Activated naive CD8-positive, alpha-beta T cell (primary cell): ENCODE data around the gene CCDC12.
"Not testable (repeated sequence)": the region's sequence is repeated elsewhere in the genome, so short reads cannot be mapped to it uniquely, and the experiment has no call there.

Experiments used
- H3K27ac Mint-ChIP-seq: one replicate; pipeline ENCODE4 v1.8.0; 2021; ENCODE audit warnings: mixed read lengths
- H3K27me3 Mint-ChIP-seq: one replicate; pipeline ENCODE4 v1.8.0; 2021; ENCODE audit warnings: mixed read lengths
- H3K36me3 Mint-ChIP-seq: one replicate; pipeline ENCODE4 v1.8.0; 2021; ENCODE audit warnings: mixed read lengths
- H3K4me1 Mint-ChIP-seq: one replicate; pipeline ENCODE4 v1.8.0; 2021; ENCODE audit warnings: low read depth, mixed read lengths
- H3K4me3 Mint-ChIP-seq: one replicate; pipeline ENCODE4 v1.8.0; 2021; ENCODE audit warnings: mild to moderate bottlenecking, mixed read lengths
- H3K9me3 Mint-ChIP-seq: one replicate; pipeline ENCODE4 v1.8.0; 2021; ENCODE audit warnings: low read depth, mixed read lengths

The CCDC12 gene

GRCh38 chr3:46916278-46916677 is 60.3 kb downstream of the CCDC12 start:
- H3K4me1 Mint-ChIP-seq = peaks cover 19% of the 10 kb centered on the region
- no peaks in the 10 kb centered on the region for H3K27me3 Mint-ChIP-seq
- H3K36me3 Mint-ChIP-seq = peaks cover 21% of the 10 kb centered on the region
- H3K4me3 Mint-ChIP-seq = no peak overlapping the region
- peak overlapping the region; percentile 59 for H3K27ac Mint-ChIP-seq
- no peaks in the 10 kb centered on the region for H3K9me3 Mint-ChIP-seq

- Mint-ChIP-seq H3K4me1 (peaks cover 19% of the 10 kb centered on the region), H3K36me3 (peaks cover 21% of the 10 kb centered on the region), H3K4me3 (no peak overlapping the region)
These were observed 61.2 kb downstream of the CCDC12 start for GRCh38 chr3:46915297-46915822.

DNA sequence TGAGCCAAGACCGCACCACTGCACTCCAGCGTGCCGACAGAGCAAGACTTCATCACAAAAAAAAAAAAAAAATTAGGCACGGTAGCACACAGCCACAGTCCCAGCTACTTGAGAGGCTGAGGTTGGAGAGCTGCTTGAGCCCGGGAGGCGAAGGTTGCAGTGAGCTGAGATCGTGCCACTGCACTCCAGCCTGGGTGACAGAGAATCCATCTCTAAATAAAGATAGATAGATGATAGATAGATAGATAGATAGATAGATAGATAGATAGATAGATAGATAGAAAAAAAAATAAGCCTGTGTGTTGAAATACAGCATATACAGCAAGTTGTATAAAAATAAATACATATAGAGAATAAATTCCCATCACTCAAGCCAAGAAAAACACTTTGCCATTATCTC is 61.7 kb downstream of the CCDC12 start:
- Mint-ChIP-seq H3K36me3 (peaks cover 21% of the 10 kb centered on the region), H3K4me3 (no peak overlapping the region), H3K4me1 (peaks cover 19% of the 10 kb centered on the region), H3K9me3 (no peaks in the 10 kb centered on the region), H3K27me3 (no peaks in the 10 kb centered on the region), H3K27ac (peak overlapping the region; percentile 48)

More at GRCh38 chr3:46915297-46915822, 61.2 kb downstream of the CCDC12 start:
- Mint-ChIP-seq H3K27ac (peak overlapping the region; percentile 48), H3K9me3 (no peaks in the 10 kb centered on the region), H3K27me3 (no peaks in the 10 kb centered on the region)

DNA sequence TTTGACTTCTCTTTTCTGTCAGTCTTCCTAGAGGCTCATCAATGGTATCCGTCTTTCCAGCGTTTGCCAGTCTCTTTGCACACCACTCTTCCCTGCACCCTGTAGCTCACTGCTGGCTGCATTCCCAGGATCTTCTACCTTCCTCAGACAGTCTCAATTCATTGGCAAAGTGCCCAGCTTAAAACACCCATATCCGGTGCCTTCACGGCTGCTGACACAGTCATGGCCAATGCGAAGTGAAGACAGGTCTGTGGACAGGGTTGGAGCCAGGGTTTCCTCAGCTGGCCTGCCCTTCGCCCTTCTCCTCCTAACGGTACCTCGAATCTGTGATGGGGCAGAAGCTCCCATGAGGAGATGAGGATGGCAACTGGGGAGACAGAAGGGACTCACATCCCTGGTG is 62.9 kb downstream of the CCDC12 start:
- Mint-ChIP-seq H3K4me1 (peaks cover 24% of the 10 kb centered on the region), H3K4me3 (no peak overlapping the region), H3K9me3 (no peaks in the 10 kb centered on the region), H3K36me3 (peaks cover 18% of the 10 kb centered on the region), H3K27ac (no peak overlapping the region), H3K27me3 (no peaks in the 10 kb centered on the region)

- Mint-ChIP-seq H3K4me3 (no peak overlapping the region), H3K36me3 (peaks cover 12% of the 10 kb centered on the region), H3K9me3 (no peaks in the 10 kb centered on the region), H3K27ac (no peak overlapping the region), H3K4me1 (peaks cover 24% of the 10 kb centered on the region), H3K27me3 (no peaks in the 10 kb centered on the region)
These were observed 63.6 kb downstream of the CCDC12 start for GRCh38 chr3:46912986-46913385.

GRCh38 chr3:46910914-46911313 is 65.6 kb downstream of the CCDC12 start:
- H3K4me3 Mint-ChIP-seq, H3K27me3 Mint-ChIP-seq, H3K27ac Mint-ChIP-seq, H3K9me3 Mint-ChIP-seq, H3K36me3 Mint-ChIP-seq: not testable (repeated sequence)
- peaks cover 22% of the 10 kb centered on the region for H3K4me1 Mint-ChIP-seq

DNA sequence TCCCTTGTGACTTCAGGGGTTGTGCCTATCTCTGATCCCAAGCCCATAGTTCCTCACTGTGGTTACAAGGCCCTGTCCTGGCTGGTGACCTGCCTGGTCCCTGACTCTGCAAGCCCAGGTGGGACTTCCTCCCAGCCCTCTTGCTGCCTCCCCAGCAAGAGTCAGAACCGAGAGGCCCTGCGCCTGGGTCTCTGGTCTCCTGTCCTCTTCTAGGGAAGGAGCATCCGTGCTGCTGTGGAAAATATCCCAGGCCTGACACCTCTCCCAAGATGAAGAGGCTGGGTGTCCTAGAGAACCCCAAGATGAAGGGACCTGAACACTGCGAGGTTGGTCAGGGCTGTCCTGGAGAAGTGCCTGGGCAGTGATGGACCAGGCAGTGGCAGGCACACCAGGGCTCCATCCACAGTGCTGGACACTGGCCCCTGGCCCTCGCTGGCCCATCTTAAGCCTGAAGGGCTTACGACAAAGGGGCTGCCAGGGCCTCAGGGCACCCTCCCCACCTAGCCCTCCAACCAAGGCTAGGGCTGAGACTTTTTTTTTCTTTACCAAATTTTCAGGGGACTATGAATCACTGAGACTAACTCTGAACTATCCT is 66.3 kb downstream of the CCDC12 start:
- no peaks in the 10 kb centered on the region for H3K27me3 Mint-ChIP-seq
- H3K9me3 Mint-ChIP-seq = no peaks in the 10 kb centered on the region
- H3K27ac Mint-ChIP-seq = no peak overlapping the region
- H3K4me1 Mint-ChIP-seq = peaks cover 18% of the 10 kb centered on the region
- no peak overlapping the region for H3K4me3 Mint-ChIP-seq
- H3K36me3 Mint-ChIP-seq = no peaks in the 10 kb centered on the region

- Mint-ChIP-seq H3K9me3 (no peaks in the 10 kb centered on the region), H3K4me1 (peaks cover 16% of the 10 kb centered on the region), H3K4me3 (no peak overlapping the region), H3K36me3 (no peaks in the 10 kb centered on the region), H3K27me3 (no peaks in the 10 kb centered on the region), H3K27ac (no peak overlapping the region)
These were observed 66.9 kb downstream of the CCDC12 start for GRCh38 chr3:46909535-46910161.

DNA sequence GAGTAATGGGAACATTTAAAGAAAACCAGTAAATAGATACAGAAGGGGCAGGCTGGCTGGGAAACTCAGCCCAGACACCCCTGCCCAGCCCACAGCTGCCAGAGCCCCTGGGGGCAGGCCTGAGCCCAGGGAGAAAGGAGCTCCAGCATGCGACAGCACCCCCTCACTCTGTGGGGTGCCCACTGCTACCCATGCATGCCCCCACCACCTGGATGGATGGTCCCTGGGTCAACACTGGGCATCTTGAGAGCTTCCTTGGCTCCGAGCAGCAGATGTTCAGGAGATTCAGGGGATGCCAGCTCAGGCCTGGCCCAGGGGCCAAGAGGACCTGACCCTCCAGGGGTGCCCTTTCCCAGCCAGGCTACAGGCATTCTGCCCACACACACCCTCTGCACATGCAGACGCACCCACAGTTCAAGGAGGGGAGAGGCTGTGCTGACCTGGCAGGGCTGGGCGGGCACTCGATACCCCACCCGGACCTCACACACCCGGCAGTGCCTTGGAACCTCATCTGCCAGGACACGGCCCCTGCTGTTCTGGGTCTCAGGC is 67.5 kb downstream of the CCDC12 start:
- Mint-ChIP-seq H3K27me3 (no peaks in the 10 kb centered on the region), H3K27ac (no peak overlapping the region), H3K4me1 (peaks cover 12% of the 10 kb centered on the region), H3K36me3 (no peaks in the 10 kb centered on the region), H3K4me3 (no peak overlapping the region), H3K9me3 (no peaks in the 10 kb centered on the region)

GRCh38 chr3:46908294-46908985 is 68.1 kb downstream of the CCDC12 start:
- H3K27me3 Mint-ChIP-seq = no peaks in the 10 kb centered on the region
- peaks cover 6% of the 10 kb centered on the region for H3K4me1 Mint-ChIP-seq
- no peaks in the 10 kb centered on the region for H3K9me3 Mint-ChIP-seq

GRCh38 chr3:46907960-46908293 is 68.6 kb downstream of the CCDC12 start:
- H3K4me1 Mint-ChIP-seq = peaks cover 5% of the 10 kb centered on the region

More at GRCh38 chr3:46908294-46908985, 68.1 kb downstream of the CCDC12 start:
- Mint-ChIP-seq H3K4me3 (no peak overlapping the region), H3K27ac (no peak overlapping the region), H3K36me3 (no peaks in the 10 kb centered on the region)

DNA sequence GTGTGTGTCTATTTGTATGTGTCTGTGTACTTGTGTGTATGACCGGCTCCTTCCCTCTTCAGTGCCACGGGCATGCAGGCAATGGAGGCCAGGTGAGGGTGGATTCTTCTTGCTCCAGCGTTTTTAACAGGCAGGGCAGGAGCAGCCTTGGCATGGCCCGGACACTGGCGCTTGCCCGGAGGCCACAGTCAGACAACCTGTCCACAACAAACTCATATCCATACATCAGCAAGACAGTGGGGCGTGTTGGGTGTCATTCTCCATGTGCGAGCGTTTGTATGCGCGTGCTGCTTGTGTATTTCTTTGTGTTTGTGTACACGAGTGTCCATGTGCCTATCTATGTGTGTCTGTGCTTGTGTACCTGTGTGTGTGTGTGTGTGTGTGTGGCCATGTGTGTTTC is 69.3 kb downstream of the CCDC12 start:
- no peaks in the 10 kb centered on the region for H3K27me3 Mint-ChIP-seq
- H3K4me3 Mint-ChIP-seq = no peak overlapping the region
- no peaks in the 10 kb centered on the region for H3K9me3 Mint-ChIP-seq
- no peaks in the 10 kb centered on the region for H3K36me3 Mint-ChIP-seq
- no peak overlapping the region for H3K27ac Mint-ChIP-seq
- peaks cover 5% of the 10 kb centered on the region for H3K4me1 Mint-ChIP-seq

More at GRCh38 chr3:46907960-46908293, 68.6 kb downstream of the CCDC12 start:
- no peak overlapping the region for H3K27ac Mint-ChIP-seq
- H3K27me3 Mint-ChIP-seq = no peaks in the 10 kb centered on the region
- H3K36me3 Mint-ChIP-seq = no peaks in the 10 kb centered on the region
- no peaks in the 10 kb centered on the region for H3K9me3 Mint-ChIP-seq
- H3K4me3 Mint-ChIP-seq = no peak overlapping the region

GRCh38 chr3:46906471-46907058 is 70.0 kb downstream of the CCDC12 start:
- no peaks in the 10 kb centered on the region for H3K36me3 Mint-ChIP-seq
- no peaks in the 10 kb centered on the region for H3K9me3 Mint-ChIP-seq
- H3K4me1 Mint-ChIP-seq = peaks cover 5% of the 10 kb centered on the region
- H3K27me3 Mint-ChIP-seq = no peaks in the 10 kb centered on the region
- no peak overlapping the region for H3K27ac Mint-ChIP-seq
- no peak overlapping the region for H3K4me3 Mint-ChIP-seq

GRCh38 chr3:46905661-46906451 is 70.7 kb downstream of the CCDC12 start:
- H3K4me1 Mint-ChIP-seq = peaks cover 5% of the 10 kb centered on the region
- H3K4me3 Mint-ChIP-seq = no peak overlapping the region
- no peak overlapping the region for H3K27ac Mint-ChIP-seq
- H3K9me3 Mint-ChIP-seq = no peaks in the 10 kb centered on the region
- H3K36me3 Mint-ChIP-seq = no peaks in the 10 kb centered on the region
- no peaks in the 10 kb centered on the region for H3K27me3 Mint-ChIP-seq
